ENCODE measurements around the gene TIAM1.

TIAM1 gene

DNA sequence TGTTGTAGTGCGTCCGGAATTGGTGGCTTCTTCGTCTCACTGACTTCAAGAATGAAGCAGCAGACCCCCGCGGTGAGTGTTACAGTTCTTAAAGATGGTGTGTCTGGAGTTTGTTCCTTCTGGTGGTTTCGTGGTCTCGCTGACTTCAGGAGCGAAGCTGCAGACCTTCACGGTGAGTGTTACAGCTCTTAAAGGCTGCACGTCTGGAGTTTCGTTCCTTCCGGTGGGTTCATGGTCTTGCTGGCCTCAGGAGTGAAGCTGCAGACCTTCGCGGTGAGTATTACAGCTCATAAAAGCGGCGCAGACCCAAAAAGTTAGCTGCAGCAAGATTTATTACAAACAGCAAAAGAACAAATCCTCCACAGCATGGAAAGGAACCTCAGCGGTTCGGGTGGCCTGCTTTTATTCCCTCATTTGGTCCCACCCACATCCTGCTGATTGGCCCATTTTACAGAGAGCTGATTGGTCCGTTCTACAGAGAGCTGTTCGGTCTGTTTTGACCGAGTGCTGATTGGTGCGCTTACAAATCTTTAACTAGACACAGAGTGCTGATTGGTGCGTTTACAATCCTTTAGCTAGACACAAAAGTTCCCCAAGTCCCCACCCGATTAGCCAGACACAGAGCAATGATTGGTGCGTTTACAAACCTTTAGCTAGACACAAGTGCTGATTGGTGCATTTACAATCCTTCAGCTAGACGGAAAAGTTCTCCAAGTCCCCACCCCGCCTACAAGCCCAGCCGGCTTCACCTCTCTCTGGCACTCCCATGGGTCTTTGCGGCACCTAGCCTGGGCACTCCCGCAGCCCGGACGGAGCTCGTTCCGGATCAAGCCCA is 256.2 kb downstream of the TIAM1 start:
- DNase-seq (ENCODE audit: low spot score), result no peak

DNA sequence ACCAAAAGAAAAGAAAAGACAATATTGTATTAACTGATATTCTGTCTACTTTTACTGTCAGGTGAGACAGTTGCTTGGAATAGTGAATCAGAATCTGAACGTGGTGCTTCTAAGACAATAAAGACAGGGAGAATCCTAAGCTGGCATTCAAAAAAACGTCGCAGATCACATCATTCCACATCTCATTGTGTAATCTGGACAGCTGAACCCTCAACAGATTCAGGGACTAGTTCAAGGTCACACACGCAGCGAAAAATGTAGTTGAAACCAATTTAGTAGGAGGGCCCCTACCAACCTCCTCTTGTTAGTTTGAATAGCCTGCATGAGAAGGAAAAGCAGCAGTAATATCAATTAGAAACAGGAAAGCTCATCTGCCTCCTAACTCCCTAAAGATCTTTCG is 259.4 kb downstream of the TIAM1 start:
- DNase-seq (ENCODE audit: low spot score), result no peak

- peak; percentile 67 for DNase-seq (ENCODE audit: low spot score)
These were observed 265.3 kb downstream of the TIAM1 start for GRCh38 chr21:31078796-31079195.

DNA sequence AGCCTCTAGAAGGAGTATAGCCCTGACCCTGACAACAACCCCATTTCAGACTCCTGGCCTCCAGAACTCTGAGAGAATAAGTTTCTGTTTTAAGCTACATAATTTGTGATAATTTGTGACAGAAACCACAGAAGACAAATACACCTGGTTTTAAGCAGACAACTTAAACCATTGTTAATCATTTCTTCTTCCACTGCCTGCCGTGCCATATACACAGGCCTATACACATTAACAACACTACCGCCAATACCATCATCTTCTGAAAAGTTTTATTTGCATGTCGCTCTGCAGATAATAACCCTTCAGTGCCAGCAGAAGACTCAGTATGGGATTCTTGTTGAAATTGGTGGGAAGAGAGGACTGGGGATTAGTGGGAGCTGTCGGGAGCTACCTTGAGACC is 265.8 kb downstream of the TIAM1 start:
- DNase-seq (ENCODE audit: low spot score), result no peak

DNA sequence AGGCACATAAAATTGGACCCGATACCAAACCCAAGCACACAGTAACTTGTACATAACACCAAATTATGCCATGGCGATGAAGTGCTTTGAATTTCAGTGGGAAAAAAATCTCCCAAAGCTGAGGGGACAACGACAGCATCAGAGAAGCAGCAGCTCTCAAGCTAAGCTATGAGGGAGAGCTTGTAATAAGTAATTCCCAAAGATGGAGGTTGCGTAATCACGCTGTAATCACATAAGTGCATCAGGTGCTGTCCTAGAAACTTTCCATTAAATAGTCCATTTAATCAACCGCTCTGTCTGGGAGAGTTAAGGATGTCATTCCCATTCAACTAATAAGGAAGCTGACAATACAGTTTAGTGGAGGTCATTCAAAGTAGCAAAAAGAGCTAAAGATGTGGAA is 268.2 kb downstream of the TIAM1 start:
- no peak for DNase-seq (ENCODE audit: low spot score)

DNA sequence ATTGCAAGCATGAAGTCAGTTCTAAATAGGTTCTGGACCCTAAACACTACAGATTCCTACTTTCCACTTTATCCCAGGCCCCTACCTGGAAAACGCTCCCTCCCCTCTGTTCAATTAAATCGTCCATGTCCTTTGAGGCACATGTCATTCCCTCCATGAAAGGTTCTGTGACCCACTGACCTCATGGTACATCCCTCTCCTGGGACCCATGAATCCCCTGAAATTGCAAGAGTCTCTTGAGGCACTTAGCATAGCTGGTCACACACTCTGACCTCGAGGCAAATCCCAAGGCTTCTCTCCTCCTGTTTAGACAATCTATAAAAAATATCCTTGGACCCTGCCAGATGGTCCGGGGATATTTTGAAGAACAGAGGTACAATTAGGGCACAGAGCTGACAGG is 271.5 kb downstream of the TIAM1 start:
- DNase-seq (ENCODE audit: low spot score), result no peak

All from activated CD4-positive, alpha-beta T cell treated with anti-CD3 and anti-CD28 coated beads, Interleukin-2, Interleukin-4, amounts not matched to agents 100 ng/mL and 50 ng/mL, durations not matched to agents 16 hours and 8 hours (primary cell).